Lower lobe of right lung (tissue), 2 donors: ENCODE results near the gene POLR1E. TPM values are rescaled to one million over a fixed set of nuclear protein-coding genes. Genes with fewer than 3 reads are reported as not detected.
"Not testable (repeated sequence)": the region's sequence is repeated elsewhere in the genome, so short reads cannot be mapped to it uniquely, and the experiment has no call there.

Experiments used
- ATAC-seq, 2 donors: fragments of 200-7000 bp; cut with Tn5 transposase; one replicate each; pipeline ENCODE4 v1.9.1; 2020 to 2022; ENCODE audit warnings: mild to moderate bottlenecking in 2 of 2, moderate library complexity in 2 of 2
- DNase-seq: peaks from one replicate; pipeline ENCODE4 v3.0.0-alpha.2; 2020
- H3K27ac ChIP-seq: fragments of 200-600 bp; one replicate; pipeline ENCODE4 v1.8.0; 2022
- H3K27me3 ChIP-seq: fragments of 200-600 bp; one replicate; pipeline ENCODE4 v1.8.0; 2022; ENCODE audit warnings: low read depth
- H3K36me3 ChIP-seq: fragments of 200-600 bp; one replicate; pipeline ENCODE4 v1.8.0; 2022; ENCODE audit warnings: mild to moderate bottlenecking
- H3K4me1 ChIP-seq: fragments of 200-600 bp; one replicate; pipeline ENCODE4 v1.8.0; 2022
- H3K4me3 ChIP-seq: fragments of 200-600 bp; one replicate; pipeline ENCODE4 v1.8.0; 2022; ENCODE audit warnings: mild to moderate bottlenecking
- H3K9me3 ChIP-seq: fragments of 200-600 bp; one replicate; pipeline ENCODE4 v1.8.0; 2022
- CTCF ChIP-seq: fragments of 200-600 bp; IDR thresholded peaks from one replicate; pipeline ENCODE4 v1.8.0; 2022; ENCODE audit warnings: antibody characterized with exemption, mild to moderate bottlenecking
- intact Hi-C: fragments of 100-400 bp; cut with DNase I; formaldehyde crosslinking; loops from one replicate; pipeline ENCODE4 v1.11.0; 2022
- total RNA-seq: library from RNA; stranded (reverse); fragmentation: NEBNext Ultra II Directional; extraction: Animal tissue kit (Norgen Biotek cat#: 25700); gene quantifications from one replicate; pipeline ENCODE4 v1.2.1, GENCODE V29; 2021
- donor health status: DM: no; HTN: yes; CAD: no; lungs with severe emphysema.

POLR1E gene
- total RNA-seq, 1 donor from 2014 or later = 17.3 TPM

DNA sequence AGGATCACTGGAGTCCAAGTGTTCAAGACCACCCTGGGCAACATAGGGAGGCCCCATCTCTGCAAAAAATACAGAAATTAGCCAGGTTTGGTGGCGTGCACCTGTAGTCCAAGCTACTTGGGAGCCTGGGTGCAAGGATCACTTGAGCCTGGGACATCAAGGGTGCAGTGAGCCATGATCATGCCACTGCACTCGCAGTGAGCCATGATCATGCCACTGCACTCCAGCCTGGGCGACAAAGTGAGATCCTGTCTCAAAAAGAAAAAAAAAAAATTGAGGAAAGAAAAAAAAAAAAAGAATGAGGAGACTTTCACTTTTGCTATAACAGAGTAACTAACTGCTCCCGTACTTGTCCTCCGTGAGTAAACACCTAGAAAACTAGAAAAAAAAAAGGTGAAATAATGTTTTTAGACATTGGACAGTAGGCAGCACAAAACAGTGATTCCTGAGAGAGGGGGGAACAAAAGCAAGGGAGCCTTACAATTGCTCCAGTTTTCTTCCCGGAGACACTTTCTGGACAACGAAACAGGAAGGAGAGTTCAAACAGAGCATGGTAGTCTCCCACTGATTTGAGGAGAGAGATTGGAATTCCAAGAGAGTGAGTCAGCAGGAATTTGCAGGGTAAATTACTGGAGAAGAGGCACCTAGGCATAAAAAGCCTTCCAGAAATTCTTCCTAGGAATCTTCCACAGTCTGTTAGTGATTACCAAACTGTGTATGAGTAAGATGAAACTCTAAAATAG, 13.6 kb upstream of the POLR1E start:
- intact Hi-C loops = no loop called here
- H3K4me3 ChIP-seq = peak overlapping the region; percentile 45

DNA sequence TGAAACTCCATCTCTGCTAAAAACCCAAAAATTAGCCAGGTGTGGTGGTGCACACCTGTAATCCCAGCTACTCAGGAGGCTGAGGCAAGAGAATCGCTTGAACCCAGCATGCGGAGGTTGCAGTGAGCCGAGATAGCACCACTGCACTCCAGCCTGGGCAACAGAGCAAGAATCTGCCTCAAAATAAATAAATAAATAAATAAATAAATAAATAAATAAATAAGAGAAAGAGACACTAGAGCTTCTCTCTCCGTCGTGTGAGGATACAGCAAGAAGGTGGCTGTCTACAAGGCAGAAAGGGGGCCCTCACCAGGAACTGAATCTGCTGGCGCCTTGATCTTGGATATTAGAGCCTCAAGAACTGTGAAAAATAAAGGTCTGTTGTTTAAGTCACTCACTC, 11.8 kb upstream of the POLR1E start:
- ATAC-seq, H3K27me3 ChIP-seq, DNase-seq, H3K4me3 ChIP-seq, H3K27ac ChIP-seq, H3K9me3 ChIP-seq, intact Hi-C loops, H3K36me3 ChIP-seq: not testable (repeated sequence)
- peaks cover 12% of the 10 kb centered on the region for H3K4me1 ChIP-seq

More for the DNA sequence above, 13.6 kb upstream of the POLR1E start:
- H3K4me1 ChIP-seq = peaks cover 12% of the 10 kb centered on the region
- no peaks in the 10 kb centered on the region for H3K36me3 ChIP-seq
- no peak for DNase-seq
- H3K9me3 ChIP-seq = peaks cover 9% of the 10 kb centered on the region
- TF ChIP-seq CTCF = no peak
- peak overlapping the region; percentile 82 for H3K27ac ChIP-seq
- peak; percentile 85 to 94 for ATAC-seq
- no peaks in the 10 kb centered on the region for H3K27me3 ChIP-seq

DNA sequence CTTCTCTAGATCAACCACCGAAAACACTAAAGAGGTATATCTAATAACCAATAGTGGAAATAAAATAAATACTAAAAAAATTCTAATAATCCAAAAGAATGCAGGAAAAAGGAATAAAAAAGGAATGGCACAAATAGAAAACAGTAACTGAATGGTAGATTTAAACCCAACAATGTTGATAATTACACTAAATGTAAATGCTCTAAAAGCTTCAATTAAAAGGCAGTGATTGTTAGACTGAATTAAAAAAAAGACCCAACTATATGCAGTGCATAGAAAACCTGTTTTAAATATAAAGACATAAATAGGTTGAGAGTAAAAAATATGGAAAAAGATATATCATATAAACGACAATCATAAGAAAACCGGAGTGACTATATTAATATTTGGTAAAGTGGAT, 11.3 kb upstream of the POLR1E start:
- H3K36me3 ChIP-seq = no peaks in the 10 kb centered on the region
- H3K27me3 ChIP-seq = no peaks in the 10 kb centered on the region
- H3K9me3 ChIP-seq = peaks cover 9% of the 10 kb centered on the region
- TF ChIP-seq CTCF = no peak
- ATAC-seq = no peak
- no peak overlapping the region for H3K27ac ChIP-seq
- DNase-seq = no peak
- peaks cover 12% of the 10 kb centered on the region for H3K4me1 ChIP-seq
- intact Hi-C loops = no loop called here
- no peak overlapping the region for H3K4me3 ChIP-seq

DNA sequence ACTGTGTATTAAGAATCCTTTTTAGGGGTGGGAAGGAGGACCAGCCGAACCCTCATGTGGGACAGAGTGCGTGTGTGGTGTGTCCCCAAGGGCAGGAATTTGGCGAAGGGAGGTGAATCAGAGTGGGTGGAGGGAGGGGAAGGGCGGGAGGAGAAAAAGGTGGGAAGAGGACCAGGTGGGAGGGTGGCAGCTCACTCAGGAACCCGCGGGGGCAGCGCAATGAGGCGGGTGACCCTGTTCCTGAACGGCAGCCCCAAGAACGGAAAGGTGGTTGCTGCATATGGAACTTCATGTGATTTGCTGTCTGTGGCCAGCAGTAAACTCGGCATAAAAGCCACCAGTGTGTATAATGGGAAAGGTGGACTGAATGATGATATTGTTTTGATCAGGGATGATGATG, 8.8 kb upstream of the POLR1E start:
- no peak for ATAC-seq
- Histone ChIP-seq H3K27ac (no peak overlapping the region), H3K4me1 (peaks cover 9% of the 10 kb centered on the region), H3K9me3 (peaks cover 9% of the 10 kb centered on the region), H3K36me3 (no peaks in the 10 kb centered on the region), H3K4me3 (no peak overlapping the region), H3K27me3 (no peaks in the 10 kb centered on the region)
- intact Hi-C loops = no loop called here
- no peak for DNase-seq
- no peak for TF ChIP-seq CTCF

DNA sequence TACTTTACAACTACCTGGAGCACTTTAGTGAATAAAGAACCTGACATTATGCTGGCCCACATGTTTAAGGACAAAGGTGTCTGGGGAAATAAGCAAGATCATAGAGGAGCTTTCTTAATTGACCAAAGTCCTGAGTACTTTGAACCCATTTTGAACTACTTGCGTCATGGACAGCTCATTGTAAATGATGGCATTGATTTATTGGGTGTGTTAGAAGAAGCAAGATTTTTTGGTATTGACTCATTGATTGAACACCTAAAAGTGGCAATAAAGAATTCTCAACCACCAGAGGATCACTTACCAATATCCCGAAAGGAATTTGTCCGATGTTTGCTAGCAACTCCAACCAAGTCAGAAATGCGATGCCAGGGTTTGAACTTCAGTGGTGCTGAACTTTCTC, 8.3 kb upstream of the POLR1E start:
- intact Hi-C loops, H3K9me3 ChIP-seq, H3K4me3 ChIP-seq, ATAC-seq, H3K27me3 ChIP-seq, H3K36me3 ChIP-seq, H3K27ac ChIP-seq, H3K4me1 ChIP-seq, DNase-seq: not testable (repeated sequence)

GRCh38 chr9:37477987-37478619, 7.6 kb upstream of the POLR1E start:
- H3K27me3 ChIP-seq, intact Hi-C loops, DNase-seq, H3K9me3 ChIP-seq, H3K4me1 ChIP-seq, H3K27ac ChIP-seq, H3K4me3 ChIP-seq, H3K36me3 ChIP-seq, ATAC-seq: not testable (repeated sequence)

DNA sequence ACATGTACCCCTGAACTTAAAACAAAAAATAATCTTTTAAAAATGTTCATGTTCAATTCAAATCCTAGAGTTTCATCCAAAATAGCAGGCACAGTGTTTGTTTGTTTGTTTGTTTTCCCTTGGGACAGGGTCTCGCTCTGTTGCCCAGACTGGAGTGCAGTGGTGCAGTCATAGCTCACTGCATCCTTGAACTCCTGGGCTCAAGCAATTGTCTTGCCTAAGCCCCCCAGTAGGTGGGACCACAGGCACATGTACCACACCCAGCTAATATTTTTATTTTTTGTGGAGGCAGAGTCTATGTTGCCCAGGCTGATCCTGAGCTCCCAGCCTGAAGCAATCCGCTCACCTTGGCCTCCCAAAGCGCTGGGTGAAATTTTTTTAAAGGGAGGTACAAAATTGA, 5.0 kb upstream of the POLR1E start:
- no peak for ATAC-seq
- H3K27ac ChIP-seq = no peak overlapping the region
- no peaks in the 10 kb centered on the region for H3K9me3 ChIP-seq
- DNase-seq = no peak
- H3K27me3 ChIP-seq = no peaks in the 10 kb centered on the region
- TF ChIP-seq CTCF = no peak
- H3K4me3 ChIP-seq = no peak overlapping the region
- intact Hi-C loops = no loop called here
- H3K36me3 ChIP-seq = no peaks in the 10 kb centered on the region
- H3K4me1 ChIP-seq = peaks cover 6% of the 10 kb centered on the region
